IMR-90 (cell line): ENCODE data around the gene NRCAM. TPM values are rescaled to one million over a fixed set of nuclear protein-coding genes. Genes with fewer than 3 reads are reported as not detected.

Experiments
- ATAC-seq: fragments of 200-7000 bp; cut with Tn5 transposase; 2 replicates; pipeline ENCODE4 v1.9.1; 2020; ENCODE audit warnings: low read depth, mild to moderate bottlenecking, moderate library complexity
- BruUV-seq: library from RNA; stranded (reverse); fragments of 400-500 nt; replicated peaks from 2 replicates; lab custom pipeline; 2021; lab: Mats Ljungman, UMichigan
- CTCF ChIA-PET: fragments of 300-600 bp; formaldehyde crosslinking; extraction: SDS; loops from one replicate; lab custom pipeline; 2021; ENCODE audit warnings: antibody characterized with exemption; lab: Yijun Ruan, JAX
- POLR2A ChIA-PET: fragments of 300-600 bp; sonication (Branson Sonifier 250); formaldehyde crosslinking; loops from one replicate; lab custom pipeline; 2022; ENCODE audit warnings: antibody characterized with exemption; ENCODE audit not compliant: unreplicated experiment; lab: Charles Lee
- DNase-seq: peaks from one replicate; pipeline ENCODE4 v3.0.0; 2013
- H2AFZ ChIP-seq: replicated peaks from 2 replicates; pipeline ENCODE3; 2013; ENCODE audit warnings: low read length, mild to moderate bottlenecking; ENCODE audit not compliant: poor library complexity
- H2AK5ac ChIP-seq: 2 replicates; pipeline ENCODE4 v1.6.1; 2013; ENCODE audit warnings: low read depth, low read length, inconsistent platforms
- H2AK9ac ChIP-seq: replicated peaks from 2 replicates; pipeline ENCODE3; 2013; ENCODE audit warnings: mild to moderate bottlenecking, low read depth, low read length, moderate library complexity; ENCODE audit not compliant: poor library complexity
- H2BK120ac ChIP-seq: 2 replicates; pipeline ENCODE4 v1.6.1; 2013; ENCODE audit warnings: low read depth, low read length, inconsistent platforms
- H2BK15ac ChIP-seq: 3 replicates; pipeline ENCODE4 v1.6.1; 2013; ENCODE audit warnings: low read depth, low read length, inconsistent platforms
- H2BK20ac ChIP-seq: 2 replicates; pipeline ENCODE4 v1.6.1; 2013; ENCODE audit warnings: low read depth, mild to moderate bottlenecking, inconsistent platforms, low read length, moderate library complexity
- H2BK5ac ChIP-seq: 2 replicates; pipeline ENCODE4 v1.6.1; 2013; ENCODE audit warnings: mild to moderate bottlenecking, low read depth, low read length, inconsistent platforms; ENCODE audit not compliant: poor library complexity, severe bottlenecking
- H3K14ac ChIP-seq: replicated peaks from 2 replicates; pipeline ENCODE4 v1.6.1; 2013; ENCODE audit warnings: low read depth, low read length, inconsistent platforms
- H3K18ac ChIP-seq: 2 replicates; pipeline ENCODE4 v1.6.1; 2013; ENCODE audit warnings: low read depth, low read length, control low read depth
- H3K23ac ChIP-seq: 2 replicates; pipeline ENCODE4 v1.6.1; 2013; ENCODE audit warnings: low read depth, low read length, inconsistent platforms
- H3K27ac ChIP-seq: 2 replicates; pipeline ENCODE4 v1.5.1; 2013; ENCODE audit warnings: mild to moderate bottlenecking, control low read depth, low read length; ENCODE audit not compliant: insufficient read depth
- H3K27me3 ChIP-seq: 2 replicates; pipeline ENCODE4 v1.6.1; 2013; ENCODE audit warnings: low read length; ENCODE audit not compliant: control insufficient read depth, insufficient read depth
- H3K36me3 ChIP-seq: 2 replicates; pipeline ENCODE4 v1.6.1; 2013; ENCODE audit warnings: low read length, mixed read lengths; ENCODE audit not compliant: control insufficient read depth, insufficient read depth
- H3K4ac ChIP-seq: 2 replicates; pipeline ENCODE4 v1.6.1; 2013; ENCODE audit warnings: low read depth, low read length, inconsistent platforms
- H3K4me1 ChIP-seq: 2 replicates; pipeline ENCODE4 v1.6.1; 2013; ENCODE audit warnings: low read length, mixed read lengths; ENCODE audit not compliant: control insufficient read depth, insufficient read depth
- H3K4me2 ChIP-seq: 2 replicates; pipeline ENCODE4 v1.6.1; 2013; ENCODE audit warnings: low read depth, mild to moderate bottlenecking, control low read depth, low read length, moderate library complexity
- H3K4me3 ChIP-seq: 2 replicates; pipeline ENCODE4 v1.5.1; 2013; ENCODE audit warnings: low read depth, mild to moderate bottlenecking, control low read depth, low read length, moderate library complexity; ENCODE audit not compliant: insufficient read depth
- H3K56ac ChIP-seq: 2 replicates; pipeline ENCODE4 v1.6.1; 2013; ENCODE audit warnings: low read length, inconsistent platforms; ENCODE audit not compliant: insufficient read depth; ENCODE audit errors: extremely low read depth
- H3K79me1 ChIP-seq, 2 experiments: 2 replicates each; pipeline ENCODE4 v1.6.1; 2013; ENCODE audit warnings: low read length in 2 of 2, inconsistent platforms in 1 of 2, low read depth in 1 of 2
- H3K9ac ChIP-seq: 2 replicates; pipeline ENCODE4 v1.6.1; 2013; ENCODE audit warnings: low read depth, low read length, control low read depth
- H3K9me1 ChIP-seq: 2 replicates; pipeline ENCODE4 v1.6.1; 2013; ENCODE audit warnings: low read length, inconsistent platforms; ENCODE audit not compliant: insufficient read depth
- H3K9me3 ChIP-seq: 2 replicates; pipeline ENCODE4 v1.6.1; 2013; ENCODE audit warnings: low read length; ENCODE audit not compliant: control insufficient read depth, insufficient read depth
- H4K20me1 ChIP-seq: 2 replicates; pipeline ENCODE4 v1.6.1; 2013; ENCODE audit warnings: low read length, inconsistent platforms; ENCODE audit not compliant: insufficient read depth
- H4K5ac ChIP-seq: 2 replicates; pipeline ENCODE4 v1.6.1; 2013; ENCODE audit warnings: mild to moderate bottlenecking, low read depth, low read length, control low read depth
- H4K8ac ChIP-seq, 2 experiments: 2 replicates each; pipeline ENCODE4 v1.6.1; 2013; ENCODE audit warnings: low read depth in 2 of 2, low read length in 2 of 2, control low read depth in 1 of 2, inconsistent platforms in 1 of 2
- H4K91ac ChIP-seq: 2 replicates; pipeline ENCODE4 v1.6.1; 2013; ENCODE audit warnings: low read depth, low read length, inconsistent platforms; ENCODE audit not compliant: insufficient read depth
- MAFK ChIP-seq: IDR thresholded peaks from 2 replicates; pipeline ENCODE4 v1.6.1; 2012; ENCODE audit warnings: low read depth, low read length, improper control_type of control experiment
- MAZ ChIP-seq: IDR thresholded peaks from 2 replicates; pipeline ENCODE4 v1.6.1; 2012; ENCODE audit warnings: low read depth, mild to moderate bottlenecking, low read length, improper control_type of control experiment, moderate library complexity, borderline replicate concordance
- MXI1 ChIP-seq: IDR thresholded peaks from 2 replicates; pipeline ENCODE4 v1.6.1; 2012; ENCODE audit warnings: low read depth, mild to moderate bottlenecking, low read length, moderate library complexity, borderline replicate concordance
- WGBS, 2 experiments: methylation state at CpG; one replicate each; pipeline versions ENCODE4 v1.1.5 to v1.1.7; 2013; ENCODE audit warnings: missing lambda C conversion rate in 2 of 2; ENCODE audit not compliant: insufficient read length in 1 of 2; ENCODE audit errors: extremely low coverage in 2 of 2; 5-methylcytosine and 5-hydroxymethylcytosine counted together
- dilution Hi-C: fragments of 300-500 bp; cut with HindIII; formaldehyde crosslinking; loops from one replicate; pipeline ENCODE4 v1.14.3; 2018; ENCODE audit warnings: low sequenced_read_pairs; ENCODE audit not compliant: unreplicated experiment
- in situ Hi-C: fragments of 300-500 bp; cut with MboI; formaldehyde crosslinking; loops from 3 replicates; pipeline ENCODE4 v1.14.3; 2019; ENCODE audit warnings: low sequenced_read_pairs, inconsistent platforms, mixed read lengths
- intact Hi-C: fragments of 100-400 bp; cut with micrococcal nuclease; formaldehyde crosslinking; loops from 2 replicates; pipeline ENCODE4 v1.10.0; 2022
- polyA plus RNA-seq, 3 experiments: library from polyadenylated mRNA; depleted of rRNA; stranded (reverse); fragments of >200 nt; gene quantifications; 2 replicates each; pipeline ENCODE4 v1.2.3, GENCODE V29; 2012; ENCODE audit warnings: low replicate concordance in 1 of 3
- total RNA-seq: library from RNA; depleted of rRNA; stranded (reverse); fragments of >200 nt; gene quantifications from 2 replicates; pipeline ENCODE4 v1.2.3, GENCODE V29; 2012
- TF ChIP-seq, protein P1 (sequence below): fragments of 150-350 bp; IDR thresholded peaks from 2 replicates; pipeline ENCODE4 v1.6.1; 2017; ENCODE audit warnings: mild to moderate bottlenecking, antibody characterized with exemption, low read length, low read depth

NRCAM gene
- total and polyA plus RNA-seq, 2 of the 4 experiments (the other 2 are of a cell fraction), result 0.46 to 1.1 TPM

DNA sequence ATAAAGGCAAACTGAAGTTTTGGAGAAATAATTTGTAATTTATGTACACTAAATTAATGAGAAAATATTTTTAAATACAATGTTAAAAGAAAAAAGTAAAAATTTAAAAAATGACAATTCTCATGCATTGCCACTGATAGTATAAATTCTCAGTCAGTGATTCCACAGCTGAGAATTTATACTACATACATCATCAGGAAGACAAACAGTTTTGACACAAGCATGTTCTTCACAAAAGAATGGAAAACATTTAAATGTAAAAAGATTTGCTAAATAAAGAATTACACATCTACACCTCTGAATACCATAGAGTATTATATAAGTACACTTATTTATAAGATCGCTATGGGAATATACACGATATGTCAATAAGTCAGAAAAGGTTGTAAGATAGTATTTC is 225.0 kb downstream of the NRCAM start:
- Histone ChIP-seq H3K9me1 (no peaks in the 10 kb centered on the region; the same call in 1 of the 2 replicates), H4K91ac (no peak overlapping the region), H2AFZ (no peak overlapping the region), H3K4me3 (no peak overlapping the region), H3K18ac (no peak overlapping the region), H2BK15ac (no peak overlapping the region), H4K5ac (no peak overlapping the region), H3K56ac (no peak overlapping the region), H3K27me3 (no peaks in the 10 kb centered on the region), H3K4me1 (peaks cover 5% of the 10 kb centered on the region; the same call in 1 of the 2 replicates), H3K4ac (no peak overlapping the region), H2AK9ac (no peak overlapping the region), H3K9me3 (no peaks in the 10 kb centered on the region), H4K8ac (no peak overlapping the region), H3K4me2 (no peak overlapping the region), H3K23ac (no peak overlapping the region), H3K36me3 (no peaks in the 10 kb centered on the region), H3K79me1 (no peaks in the 10 kb centered on the region), H3K27ac (no peak overlapping the region), H4K20me1 (no peaks in the 10 kb centered on the region), H2BK20ac (no peak overlapping the region), H3K9ac (no peak overlapping the region), H3K14ac (no peak overlapping the region), H2BK120ac (no peak overlapping the region), H2BK5ac (no peak overlapping the region), H2AK5ac (no peak overlapping the region)
- no CpG with 5 or more reads among the region's 2 CpGs for WGBS, 2 experiments
- dilution Hi-C loops (no loop called here), intact Hi-C loops (no loop called here), in situ Hi-C loops (no loop called here)
- TF ChIP-seq MAZ, result no peak
- TF ChIP-seq MXI1, result no peak
- no peak for TF ChIP-seq MAFK
- TF ChIP-seq, protein P1, sequence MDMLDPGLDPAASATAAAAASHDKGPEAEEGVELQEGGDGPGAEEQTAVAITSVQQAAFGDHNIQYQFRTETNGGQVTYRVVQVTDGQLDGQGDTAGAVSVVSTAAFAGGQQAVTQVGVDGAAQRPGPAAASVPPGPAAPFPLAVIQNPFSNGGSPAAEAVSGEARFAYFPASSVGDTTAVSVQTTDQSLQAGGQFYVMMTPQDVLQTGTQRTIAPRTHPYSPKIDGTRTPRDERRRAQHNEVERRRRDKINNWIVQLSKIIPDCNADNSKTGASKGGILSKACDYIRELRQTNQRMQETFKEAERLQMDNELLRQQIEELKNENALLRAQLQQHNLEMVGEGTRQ, result no peak
- DNase-seq (no peak), ATAC-seq (0 out of 2 replicates have a peak, but pooled peaks have one; percentile 7)
- ChIA-PET CTCF (no interaction called here), POLR2A (no interaction called here)
- no TSS peak for BruUV-seq
